Measurements from ENCODE around the gene KCNS1.

KCNS1 gene

DNA sequence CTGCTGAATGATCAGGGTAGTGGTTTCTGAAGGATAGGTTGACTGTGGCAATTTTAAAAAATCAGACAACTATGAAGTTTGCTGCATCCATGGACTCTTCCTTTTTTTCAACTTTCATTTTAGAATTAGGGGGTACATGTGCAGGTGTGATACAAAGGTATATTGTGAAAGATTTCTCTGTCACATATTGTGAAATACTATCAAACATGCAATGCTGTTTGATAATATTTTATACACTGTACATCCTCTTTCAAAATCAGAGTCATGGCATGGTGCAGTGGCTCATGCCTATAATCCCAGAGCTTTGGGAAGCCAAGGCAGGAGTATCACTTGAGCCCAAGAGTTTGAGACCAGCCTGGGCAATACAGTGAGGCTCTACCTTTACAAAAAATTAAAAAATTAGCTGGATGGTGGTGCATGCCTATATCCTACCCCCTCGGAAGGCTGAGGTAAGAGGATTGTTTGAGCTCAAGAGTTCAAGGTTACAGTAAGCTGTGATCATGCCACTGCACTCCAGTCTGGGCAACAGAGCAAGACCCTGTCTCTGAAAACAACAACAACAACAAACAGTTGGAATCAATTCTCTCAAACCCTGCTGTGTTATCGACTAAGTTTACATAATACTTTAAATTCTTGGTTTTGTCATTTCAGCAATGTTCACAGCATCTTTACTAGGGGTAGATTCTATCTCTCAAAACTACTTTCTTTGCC lies 18.8 kb upstream of the KCNS1 start:
- Histone ChIP-seq H3K36me3 (ENCODE audit: insufficient read depth, low read length) (no peaks in the 10 kb centered on the region), H3K4me1 (ENCODE audit: control insufficient read depth, insufficient read depth, low read length, unreplicated experiment) (no peaks in the 10 kb centered on the region), H3K79me2 (ENCODE audit: control insufficient read depth, insufficient read depth, low read length, unreplicated experiment) (no peaks in the 10 kb centered on the region), H3K4me3 (ENCODE audit: low read depth, low read length) (no peak overlapping the region), H3K27ac (ENCODE audit: low read depth, low read length) (no peak overlapping the region), H3K27me3 (ENCODE audit: insufficient read depth, low read length) (peaks cover 50% of the 10 kb centered on the region), H2AFZ (ENCODE audit: low read length, unreplicated experiment) (no peak overlapping the region)

DNA sequence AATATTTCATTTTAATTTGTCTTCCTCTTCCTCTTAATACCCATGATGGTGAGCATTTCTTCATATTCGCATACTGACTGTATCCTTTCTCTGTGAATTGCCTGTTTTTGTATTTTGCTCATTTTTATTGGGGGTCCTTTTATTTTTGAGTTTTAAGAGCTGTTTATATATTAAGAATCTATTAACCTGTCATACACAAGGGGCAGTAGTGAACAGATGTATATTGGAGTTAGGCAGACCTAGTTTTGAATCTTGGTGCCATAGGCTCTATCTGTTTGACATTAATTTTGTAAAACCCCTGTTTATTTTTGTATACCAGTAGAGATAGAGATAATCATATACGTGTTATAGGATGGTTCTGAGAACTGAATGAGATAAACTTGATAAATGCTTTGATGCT lies 17.1 kb upstream of the KCNS1 start:
- Histone ChIP-seq H3K27me3 (ENCODE audit: insufficient read depth, low read length) (peaks cover 34% of the 10 kb centered on the region), H3K4me1 (ENCODE audit: control insufficient read depth, insufficient read depth, low read length, unreplicated experiment) (no peaks in the 10 kb centered on the region), H3K4me3 (ENCODE audit: low read depth, low read length) (no peak overlapping the region), H3K27ac (ENCODE audit: low read depth, low read length) (no peak overlapping the region), H2AFZ (ENCODE audit: low read length, unreplicated experiment) (no peak overlapping the region), H3K36me3 (ENCODE audit: insufficient read depth, low read length) (no peaks in the 10 kb centered on the region), H3K79me2 (ENCODE audit: control insufficient read depth, insufficient read depth, low read length, unreplicated experiment) (no peaks in the 10 kb centered on the region)

DNA sequence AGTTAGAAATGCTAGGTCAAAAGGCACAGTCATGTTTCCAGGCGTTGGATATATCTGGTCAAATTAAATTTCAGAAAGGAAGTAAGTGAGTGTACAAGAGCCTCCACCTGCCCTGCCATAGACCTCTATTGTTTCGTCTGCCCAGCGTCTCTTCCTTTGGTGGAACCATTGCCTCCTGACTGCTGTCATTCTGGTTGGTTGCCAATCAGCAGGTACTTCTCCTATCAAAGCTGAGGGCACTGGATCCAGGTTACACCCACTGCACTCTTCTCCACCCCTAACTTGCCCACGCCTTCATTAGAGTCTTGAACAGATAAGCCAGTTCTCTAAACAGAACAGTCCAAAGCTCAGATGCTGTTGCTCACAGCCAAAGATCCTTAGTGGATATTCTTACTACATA lies 16.7 kb upstream of the KCNS1 start:
- Histone ChIP-seq H2AFZ (ENCODE audit: low read length, unreplicated experiment) (no peak overlapping the region), H3K4me1 (ENCODE audit: control insufficient read depth, insufficient read depth, low read length, unreplicated experiment) (no peaks in the 10 kb centered on the region), H3K4me3 (ENCODE audit: low read depth, low read length) (no peak overlapping the region), H3K27ac (ENCODE audit: low read depth, low read length) (no peak overlapping the region), H3K36me3 (ENCODE audit: insufficient read depth, low read length) (no peaks in the 10 kb centered on the region), H3K27me3 (ENCODE audit: insufficient read depth, low read length) (peaks cover 31% of the 10 kb centered on the region), H3K79me2 (ENCODE audit: control insufficient read depth, insufficient read depth, low read length, unreplicated experiment) (no peaks in the 10 kb centered on the region)

DNA sequence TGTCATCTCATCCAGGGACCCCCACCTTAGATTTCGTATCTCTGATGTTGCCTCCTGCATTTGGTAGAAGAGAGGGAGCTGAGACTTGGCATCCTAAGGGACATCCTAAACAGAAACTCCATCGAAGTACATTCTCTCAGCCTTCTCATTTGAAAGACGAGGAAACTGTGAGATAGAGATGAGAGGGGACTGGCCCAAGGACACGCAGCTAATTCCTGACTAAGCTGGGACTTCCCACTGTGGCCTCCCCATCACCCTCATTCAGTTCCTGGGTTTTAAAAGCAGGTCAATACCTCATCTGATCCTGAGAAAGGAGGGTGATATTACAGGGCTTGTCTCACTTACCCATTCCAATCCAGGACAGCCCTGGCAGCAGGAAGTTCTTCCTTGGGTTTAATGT lies 14.9 kb upstream of the KCNS1 start:
- Histone ChIP-seq H2AFZ (ENCODE audit: low read length, unreplicated experiment) (no peak overlapping the region), H3K4me3 (ENCODE audit: low read depth, low read length) (no peak overlapping the region), H3K4me1 (ENCODE audit: control insufficient read depth, insufficient read depth, low read length, unreplicated experiment) (no peaks in the 10 kb centered on the region)

DNA sequence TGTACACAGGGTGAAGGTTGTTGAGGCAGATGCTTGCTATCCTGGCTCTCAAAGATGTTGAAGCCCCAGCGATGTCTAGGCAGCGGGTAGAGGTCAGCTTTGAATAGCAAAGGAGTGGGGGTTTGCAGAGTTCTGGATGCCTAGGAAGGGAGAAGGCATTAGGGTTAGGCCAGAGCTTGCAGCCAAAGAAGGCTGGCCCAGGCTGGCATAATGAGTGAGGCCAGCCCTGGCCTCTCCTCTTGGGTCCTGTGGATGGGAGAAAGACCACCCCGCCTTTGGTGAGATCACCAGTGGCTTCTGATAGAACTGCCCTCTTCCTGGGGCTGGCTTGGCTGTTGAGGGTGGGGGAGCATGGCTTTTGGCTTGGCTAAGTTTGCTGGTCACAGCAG lies 14.5 kb upstream of the KCNS1 start:
- Histone ChIP-seq H3K4me3 (ENCODE audit: low read depth, low read length) (no peak overlapping the region), H3K4me1 (ENCODE audit: control insufficient read depth, insufficient read depth, low read length, unreplicated experiment) (no peaks in the 10 kb centered on the region), H3K27me3 (ENCODE audit: insufficient read depth, low read length) (peaks cover 14% of the 10 kb centered on the region), H3K36me3 (ENCODE audit: insufficient read depth, low read length) (no peaks in the 10 kb centered on the region), H3K27ac (ENCODE audit: low read depth, low read length) (no peak overlapping the region), H3K79me2 (ENCODE audit: control insufficient read depth, insufficient read depth, low read length, unreplicated experiment) (no peaks in the 10 kb centered on the region), H2AFZ (ENCODE audit: low read length, unreplicated experiment) (no peak overlapping the region)

More for the DNA sequence above, 14.9 kb upstream of the KCNS1 start:
- H3K27me3 ChIP-seq (ENCODE audit: insufficient read depth, low read length) = peaks cover 18% of the 10 kb centered on the region
- no peaks in the 10 kb centered on the region for H3K36me3 ChIP-seq (ENCODE audit: insufficient read depth, low read length)
- H3K79me2 ChIP-seq (ENCODE audit: control insufficient read depth, insufficient read depth, low read length, unreplicated experiment) = no peaks in the 10 kb centered on the region
- H3K27ac ChIP-seq (ENCODE audit: low read depth, low read length) = no peak overlapping the region

DNA sequence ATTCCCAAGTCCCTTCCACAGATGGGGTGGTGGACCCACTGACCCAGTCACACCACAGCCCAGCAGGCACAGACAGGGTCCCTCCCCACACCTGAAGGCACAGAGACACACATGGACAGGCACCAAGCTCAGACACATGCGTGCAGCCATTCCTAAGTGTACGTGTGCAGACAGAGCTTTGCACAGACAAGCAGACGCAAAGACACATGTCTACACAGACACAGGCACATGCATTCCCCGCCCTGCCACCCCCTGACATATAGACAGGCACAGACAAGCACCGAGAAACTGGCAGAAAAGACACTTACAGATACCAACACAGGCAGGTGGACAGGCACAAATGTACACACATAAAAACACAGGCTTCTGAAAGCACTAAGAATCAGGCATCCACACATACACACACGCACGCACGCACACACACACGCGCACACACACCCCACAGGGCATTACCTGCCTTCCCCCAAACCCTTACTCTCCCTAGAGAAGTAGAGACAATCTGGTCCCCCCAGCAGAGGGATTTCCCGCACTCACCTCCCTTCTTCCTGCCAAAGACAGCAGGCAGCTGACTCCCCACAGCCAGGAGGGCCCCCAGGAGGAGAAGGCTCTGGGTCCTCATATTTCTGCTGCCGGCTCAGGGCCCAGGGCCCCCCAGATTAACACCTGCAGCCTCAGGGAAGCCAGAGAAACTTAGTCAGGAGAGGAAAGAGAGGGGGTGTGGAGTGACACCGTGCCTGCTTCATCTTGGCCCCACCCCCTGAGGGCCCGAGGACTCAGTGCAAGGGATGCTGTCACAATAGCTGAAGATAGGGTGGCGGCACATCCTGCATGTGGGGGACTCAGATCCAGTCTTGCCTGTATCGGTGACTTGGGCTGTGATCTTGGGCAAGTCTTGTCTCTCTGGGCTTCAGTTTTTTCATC lies 13.8 kb upstream of the KCNS1 start, which contains the start of gene WFDC5:
WFDC5 (minus strand) TSS at position 710 of the 921 bp plus-strand sequence; CDS start at position 619, 91 bp downstream.
- Histone ChIP-seq H3K27me3 (ENCODE audit: insufficient read depth, low read length) (peaks cover 7% of the 10 kb centered on the region; the same call in 1 of the 2 replicates), H3K36me3 (ENCODE audit: insufficient read depth, low read length) (no peaks in the 10 kb centered on the region), H3K79me2 (ENCODE audit: control insufficient read depth, insufficient read depth, low read length, unreplicated experiment) (no peaks in the 10 kb centered on the region), H2AFZ (ENCODE audit: low read length, unreplicated experiment) (no peak within 1 kb of the TSS), H3K4me1 (ENCODE audit: control insufficient read depth, insufficient read depth, low read length, unreplicated experiment) (no peaks in the 10 kb centered on the region), H3K27ac (ENCODE audit: low read depth, low read length) (no peak within 1 kb of the TSS), H3K4me3 (ENCODE audit: low read depth, low read length) (no peak within 1 kb of the TSS)

DNA sequence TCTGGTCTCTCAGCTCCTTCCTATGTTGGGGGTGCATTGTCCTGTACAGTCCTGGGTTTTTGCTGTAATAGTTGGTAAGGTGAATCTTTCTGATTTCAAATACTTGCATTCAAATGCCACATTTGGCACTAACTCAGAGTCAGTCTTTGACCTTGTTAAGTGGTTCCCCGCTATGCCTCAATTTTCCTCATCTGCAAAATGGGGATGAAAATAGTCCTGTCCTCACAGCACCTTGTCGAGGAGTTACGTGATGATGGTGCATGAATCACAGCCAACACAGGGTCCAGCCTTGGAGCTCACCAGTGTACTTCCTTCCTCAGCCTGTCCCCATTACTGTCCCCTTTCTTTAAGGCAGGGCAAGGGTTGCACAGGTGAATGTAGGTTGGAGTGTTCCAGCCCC lies 12.9 kb upstream of the KCNS1 start:
- Histone ChIP-seq H3K27ac (ENCODE audit: low read depth, low read length) (no peak overlapping the region), H3K79me2 (ENCODE audit: control insufficient read depth, insufficient read depth, low read length, unreplicated experiment) (no peaks in the 10 kb centered on the region), H3K4me1 (ENCODE audit: control insufficient read depth, insufficient read depth, low read length, unreplicated experiment) (no peaks in the 10 kb centered on the region), H3K36me3 (ENCODE audit: insufficient read depth, low read length) (no peaks in the 10 kb centered on the region), H3K27me3 (ENCODE audit: insufficient read depth, low read length) (no peaks in the 10 kb centered on the region), H3K4me3 (ENCODE audit: low read depth, low read length) (no peak overlapping the region), H2AFZ (ENCODE audit: low read length, unreplicated experiment) (no peak overlapping the region)

DNA sequence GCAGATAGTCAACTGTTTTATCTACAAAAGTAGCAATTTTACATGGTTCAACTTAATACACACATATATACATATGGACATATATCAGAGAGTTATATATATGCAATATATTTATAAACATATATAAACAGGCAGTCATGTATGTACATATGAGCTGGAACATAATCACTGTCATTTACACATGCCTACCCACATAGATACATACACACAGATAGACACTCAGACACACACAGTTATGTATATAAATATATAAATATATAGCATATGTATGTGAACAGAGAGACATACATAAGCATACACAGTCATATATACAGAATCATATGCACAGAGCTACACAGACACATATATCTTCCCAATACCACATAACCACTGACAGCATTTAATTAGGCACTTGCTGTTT lies 11.8 kb upstream of the KCNS1 start:
- Histone ChIP-seq H3K36me3 (ENCODE audit: insufficient read depth, low read length) (no peaks in the 10 kb centered on the region), H3K27ac (ENCODE audit: low read depth, low read length) (no peak overlapping the region), H3K4me1 (ENCODE audit: control insufficient read depth, insufficient read depth, low read length, unreplicated experiment) (no peaks in the 10 kb centered on the region), H2AFZ (ENCODE audit: low read length, unreplicated experiment) (no peak overlapping the region), H3K79me2 (ENCODE audit: control insufficient read depth, insufficient read depth, low read length, unreplicated experiment) (no peaks in the 10 kb centered on the region), H3K27me3 (ENCODE audit: insufficient read depth, low read length) (no peaks in the 10 kb centered on the region), H3K4me3 (ENCODE audit: low read depth, low read length) (no peak overlapping the region)

DNA sequence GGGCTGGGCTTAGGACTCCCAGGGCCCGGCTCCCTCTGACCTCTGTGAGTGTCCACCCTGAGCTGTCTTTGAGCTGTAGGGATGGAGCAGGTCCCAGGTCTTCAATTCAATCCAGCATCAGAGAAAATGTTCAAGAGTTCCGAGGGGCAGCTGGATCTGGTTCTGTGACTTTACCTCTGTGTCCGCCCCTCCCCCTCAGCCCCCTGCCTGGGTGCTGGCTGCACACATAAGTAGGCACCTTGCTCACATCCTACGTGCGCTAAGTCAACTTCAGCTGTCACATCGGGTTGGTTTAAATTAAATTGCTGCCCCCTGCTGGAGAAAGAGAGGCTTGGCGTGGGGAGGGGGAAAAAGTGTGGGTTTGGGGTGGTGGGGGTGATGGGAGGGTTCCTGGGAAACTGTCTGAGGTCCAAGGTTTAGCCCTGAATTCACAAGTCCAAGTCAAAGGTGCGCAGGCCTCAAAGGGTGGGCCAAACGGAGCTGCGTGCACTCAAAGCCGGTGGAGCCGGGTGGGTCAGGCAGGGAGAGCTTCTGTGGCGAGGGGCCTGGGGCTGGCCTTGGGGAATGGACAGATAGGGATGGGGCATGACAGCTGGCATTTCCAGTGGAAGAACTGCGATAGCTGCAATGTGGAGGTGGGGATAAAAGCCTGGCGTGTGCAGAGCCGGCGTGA lies 11.0 kb upstream of the KCNS1 start:
- H2AFZ ChIP-seq (ENCODE audit: low read length, unreplicated experiment) = no peak overlapping the region

DNA sequence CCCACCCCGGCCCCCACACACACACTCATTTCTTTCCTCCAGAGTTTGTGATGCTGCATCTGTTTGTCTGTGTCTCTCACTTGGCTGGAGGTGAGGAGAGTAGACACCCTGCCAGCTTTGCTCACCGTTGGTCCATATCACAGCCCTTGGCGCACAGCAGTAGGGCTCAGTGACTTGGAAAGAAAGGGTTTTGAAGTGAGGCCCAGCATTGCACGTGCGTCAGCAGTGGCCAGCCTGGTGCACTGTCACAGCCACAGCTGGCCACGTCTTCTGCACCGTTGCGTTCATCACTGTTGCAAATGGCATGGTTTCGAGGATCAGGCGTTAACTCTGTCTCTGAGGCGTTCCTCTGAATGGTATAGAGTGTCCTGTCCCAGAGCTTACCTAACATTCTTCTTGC lies 10.4 kb upstream of the KCNS1 start:
- Histone ChIP-seq H3K4me3 (ENCODE audit: low read depth, low read length) (no peak overlapping the region), H3K36me3 (ENCODE audit: insufficient read depth, low read length) (no peaks in the 10 kb centered on the region), H3K27me3 (ENCODE audit: insufficient read depth, low read length) (no peaks in the 10 kb centered on the region), H3K79me2 (ENCODE audit: control insufficient read depth, insufficient read depth, low read length, unreplicated experiment) (no peaks in the 10 kb centered on the region), H2AFZ (ENCODE audit: low read length, unreplicated experiment) (no peak overlapping the region), H3K27ac (ENCODE audit: low read depth, low read length) (no peak overlapping the region), H3K4me1 (ENCODE audit: control insufficient read depth, insufficient read depth, low read length, unreplicated experiment) (no peaks in the 10 kb centered on the region)

More for the DNA sequence above, 11.0 kb upstream of the KCNS1 start:
- H3K36me3 ChIP-seq (ENCODE audit: insufficient read depth, low read length) = no peaks in the 10 kb centered on the region
- no peak overlapping the region for H3K27ac ChIP-seq (ENCODE audit: low read depth, low read length)
- no peaks in the 10 kb centered on the region for H3K27me3 ChIP-seq (ENCODE audit: insufficient read depth, low read length)
- H3K79me2 ChIP-seq (ENCODE audit: control insufficient read depth, insufficient read depth, low read length, unreplicated experiment) = no peaks in the 10 kb centered on the region
- no peak overlapping the region for H3K4me3 ChIP-seq (ENCODE audit: low read depth, low read length)
- H3K4me1 ChIP-seq (ENCODE audit: control insufficient read depth, insufficient read depth, low read length, unreplicated experiment) = no peaks in the 10 kb centered on the region
